HCT116 (cell line): Measurements from ENCODE around the gene TLR3.

Source experiments
- ELF1 ChIP-seq: IDR thresholded peaks from 2 replicates; pipeline ENCODE4 v1.6.1; 2012; ENCODE audit warnings: low read depth, borderline replicate concordance
- EZH2phosphoT487 ChIP-seq: fragments of 200-600 bp; IDR thresholded peaks from 2 replicates; pipeline ENCODE4 v1.6.1; 2018; ENCODE audit warnings: antibody characterized with exemption, borderline replicate concordance
- POLR2A ChIP-seq: IDR thresholded peaks from 2 replicates; pipeline ENCODE4 v1.7.0; 2011; ENCODE audit warnings: borderline replicate concordance; ENCODE audit not compliant: insufficient read depth, insufficient read length; ENCODE audit errors: extremely low read depth
- TCF7L2 ChIP-seq: IDR thresholded peaks from 2 replicates; pipeline ENCODE4 v1.7.0; 2011; ENCODE audit warnings: borderline replicate concordance, inconsistent platforms; ENCODE audit not compliant: insufficient read depth, insufficient read length; ENCODE audit errors: extremely low read depth
- TF ChIP-seq, protein P1 (sequence below), 3 experiments: fragments of 200-600 bp in 1 of 3; sonication (generic) in 1 of 3; IDR thresholded peaks in 2 of 3; conservative IDR thresholded peaks in 1 of 3; 2 replicates each; pipeline ENCODE4 v1.5.1; 2012 to 2017; ENCODE audit warnings: low read depth in 2 of 3, low read length in 2 of 3, antibody characterized with exemption in 1 of 3, borderline replicate concordance in 1 of 3, control low read depth in 1 of 3, mild to moderate bottlenecking in 1 of 3, mixed read lengths in 1 of 3, mixed run types in 1 of 3, moderate library complexity in 1 of 3; ENCODE audit not compliant: insufficient read depth in 1 of 3

DNA sequence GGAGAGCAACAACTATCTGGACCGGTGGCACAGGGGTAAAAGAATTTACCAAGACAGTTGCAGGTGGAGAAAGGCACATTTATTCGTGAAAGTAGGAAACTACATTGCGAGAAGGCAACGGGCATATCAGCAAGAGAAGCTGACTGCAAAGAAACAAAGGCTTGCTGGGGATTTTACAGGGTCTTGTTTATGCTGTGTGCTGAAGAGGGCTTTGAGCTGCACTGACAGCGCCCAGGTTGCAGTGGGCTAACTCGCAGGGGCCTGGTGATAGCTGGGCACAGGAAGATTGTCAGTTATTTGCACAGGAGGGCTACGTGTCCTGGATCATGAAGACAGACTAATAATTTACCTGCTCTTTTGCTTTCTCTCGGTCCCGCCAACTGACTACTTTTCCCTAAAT lies 10.7 kb downstream of the TLR3 start:
- TF ChIP-seq, protein P1, sequence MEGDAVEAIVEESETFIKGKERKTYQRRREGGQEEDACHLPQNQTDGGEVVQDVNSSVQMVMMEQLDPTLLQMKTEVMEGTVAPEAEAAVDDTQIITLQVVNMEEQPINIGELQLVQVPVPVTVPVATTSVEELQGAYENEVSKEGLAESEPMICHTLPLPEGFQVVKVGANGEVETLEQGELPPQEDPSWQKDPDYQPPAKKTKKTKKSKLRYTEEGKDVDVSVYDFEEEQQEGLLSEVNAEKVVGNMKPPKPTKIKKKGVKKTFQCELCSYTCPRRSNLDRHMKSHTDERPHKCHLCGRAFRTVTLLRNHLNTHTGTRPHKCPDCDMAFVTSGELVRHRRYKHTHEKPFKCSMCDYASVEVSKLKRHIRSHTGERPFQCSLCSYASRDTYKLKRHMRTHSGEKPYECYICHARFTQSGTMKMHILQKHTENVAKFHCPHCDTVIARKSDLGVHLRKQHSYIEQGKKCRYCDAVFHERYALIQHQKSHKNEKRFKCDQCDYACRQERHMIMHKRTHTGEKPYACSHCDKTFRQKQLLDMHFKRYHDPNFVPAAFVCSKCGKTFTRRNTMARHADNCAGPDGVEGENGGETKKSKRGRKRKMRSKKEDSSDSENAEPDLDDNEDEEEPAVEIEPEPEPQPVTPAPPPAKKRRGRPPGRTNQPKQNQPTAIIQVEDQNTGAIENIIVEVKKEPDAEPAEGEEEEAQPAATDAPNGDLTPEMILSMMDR (IDR thresholded peaks at IDR 0.05 in 2 of 3, conservative IDR thresholded peaks at IDR 0.05 in 1 of 3; ENCODE audit: borderline replicate concordance in 1 of 3, insufficient read depth in 1 of 3, low read depth in 2 of 3, low read length in 2 of 3) = no peak
- TF ChIP-seq EZH2phosphoT487 = no peak
- no peak for TF ChIP-seq ELF1
- no peak for TF ChIP-seq TCF7L2
- no peak for TF ChIP-seq POLR2A
